Keratinocyte (primary cell): Measurements from ENCODE around the gene CYP1A1. TPM values are rescaled to one million over a fixed set of nuclear protein-coding genes. Genes with fewer than 3 reads are reported as not detected.

Experiments used
- DNase-seq: peaks from one replicate; pipeline ENCODE4 v3.0.0-alpha.2; 2011; ENCODE audit warnings: low read depth, missing footprints, low spot score
- FAIRE-seq: peaks from 2 replicates; lab custom pipeline; 2011; peaks lifted over from hg19 to GRCh38; lab: Jason Lieb, UNC
- H2AFZ ChIP-seq: 2 replicates; pipeline ENCODE4 v1.6.0; 2012; ENCODE audit warnings: low read length, control low read depth, inconsistent platforms; ENCODE audit not compliant: control insufficient read depth
- H3K27ac ChIP-seq: 2 replicates; pipeline ENCODE4 v1.5.1; 2011; ENCODE audit warnings: low read length; ENCODE audit not compliant: control insufficient read depth, insufficient read depth
- H3K27me3 ChIP-seq: 3 replicates; pipeline ENCODE4 v1.6.0; 2011; ENCODE audit warnings: low read length; ENCODE audit not compliant: control insufficient read depth, insufficient read depth; ENCODE audit errors: extremely low read depth
- H3K36me3 ChIP-seq, 2 experiments: 2 replicates in 1 of 2; 3 replicates in 1 of 2; pipeline ENCODE4 v1.5.1; 2011; ENCODE audit warnings: low read length in 2 of 2, mild to moderate bottlenecking in 1 of 2; ENCODE audit not compliant: control insufficient read depth in 2 of 2, insufficient read depth in 2 of 2; ENCODE audit errors: extremely low read depth in 1 of 2
- H3K4me1 ChIP-seq: 3 replicates; pipeline ENCODE4 v1.5.1; 2011; ENCODE audit warnings: low read length; ENCODE audit not compliant: control insufficient read depth, insufficient read depth; ENCODE audit errors: extremely low read depth
- H3K4me2 ChIP-seq: 3 replicates; pipeline ENCODE4 v1.6.0; 2011; ENCODE audit warnings: low read depth, low read length; ENCODE audit not compliant: control insufficient read depth, insufficient read depth; ENCODE audit errors: extremely low read depth
- H3K4me3 ChIP-seq, 3 experiments: fragments of 200-600 bp in 1 of 3; sonication (generic) in 1 of 3; 2 replicates in 2 of 3; 3 replicates in 1 of 3; pipeline ENCODE4 v1.5.1; 2011 to 2016; ENCODE audit warnings: low read length in 3 of 3, mild to moderate bottlenecking in 3 of 3, control low read depth in 2 of 3, inconsistent platforms in 1 of 3, low read depth in 1 of 3, mixed read lengths in 1 of 3, mixed run types in 1 of 3, moderate library complexity in 1 of 3; ENCODE audit not compliant: control insufficient read depth in 2 of 3, insufficient read depth in 2 of 3; ENCODE audit errors: extremely low read depth in 1 of 3
- H3K79me2 ChIP-seq: 2 replicates; pipeline ENCODE4 v1.6.0; 2012; ENCODE audit warnings: low read length; ENCODE audit not compliant: control insufficient read depth, insufficient read depth
- H3K9ac ChIP-seq: 3 replicates; pipeline ENCODE4 v1.6.0; 2011; ENCODE audit warnings: low read length; ENCODE audit not compliant: control insufficient read depth, insufficient read depth; ENCODE audit errors: extremely low read depth
- H3K9me1 ChIP-seq: 3 replicates; pipeline ENCODE4 v1.6.0; 2011; ENCODE audit warnings: low read length; ENCODE audit not compliant: control insufficient read depth, insufficient read depth; ENCODE audit errors: extremely low read depth
- H3K9me3 ChIP-seq: 2 replicates; pipeline ENCODE4 v1.5.1; 2012; ENCODE audit warnings: low read depth, low read length; ENCODE audit not compliant: control insufficient read depth
- H4K20me1 ChIP-seq: 3 replicates; pipeline ENCODE4 v1.6.0; 2011; ENCODE audit warnings: low read length; ENCODE audit not compliant: control insufficient read depth, insufficient read depth; ENCODE audit errors: extremely low read depth
- CTCF ChIP-seq, 3 experiments: IDR thresholded peaks in 1 of 3; conservative IDR thresholded peaks in 1 of 3; optimal IDR thresholded peaks in 1 of 3; 2 replicates in 2 of 3; 3 replicates in 1 of 3; pipeline versions ENCODE3 to v1.5.1; 2011; ENCODE audit warnings: low read length in 3 of 3, mild to moderate bottlenecking in 3 of 3, moderate library complexity in 2 of 3, control low read depth in 1 of 3, inconsistent platforms in 1 of 3; ENCODE audit not compliant: insufficient read depth in 2 of 3; ENCODE audit errors: extremely low read depth in 1 of 3
- EZH2 ChIP-seq: IDR thresholded peaks from one replicate; pipeline ENCODE4 v1.6.1; 2012; ENCODE audit warnings: inconsistent platforms, mild to moderate bottlenecking, low read length, moderate library complexity
- dilution Hi-C: fragments of 300-500 bp; cut with MboI; formaldehyde crosslinking; loops from one replicate; pipeline ENCODE4 v1.7.0; 2020; ENCODE audit warnings: low sequenced_read_pairs; ENCODE audit not compliant: extremely low pct_ligation_motif_present
- polyA plus RNA-seq, 5 experiments: library from polyadenylated mRNA; depleted of rRNA in 3 of 5; stranded (reverse) in 3 of 5; stranded (forward) in 1 of 5; unstranded in 1 of 5; fragments of >200 nt; gene quantifications; 1 replicate in 1 of 5; 2 replicates in 3 of 5; 3 replicates in 1 of 5; pipeline versions ENCODE4 v1.2.1 to v1.2.3, GENCODE V29; 2011 to 2012; ENCODE audit warnings: missing spikeins in 2 of 5, low read depth in 1 of 5, low replicate concordance in 1 of 5

Gene CYP1A1
- polyA plus RNA-seq, 1 donor (not counting 4 experiments of a cell fraction or from before 2014, with no cell fraction given), result 4.8 TPM

DNA sequence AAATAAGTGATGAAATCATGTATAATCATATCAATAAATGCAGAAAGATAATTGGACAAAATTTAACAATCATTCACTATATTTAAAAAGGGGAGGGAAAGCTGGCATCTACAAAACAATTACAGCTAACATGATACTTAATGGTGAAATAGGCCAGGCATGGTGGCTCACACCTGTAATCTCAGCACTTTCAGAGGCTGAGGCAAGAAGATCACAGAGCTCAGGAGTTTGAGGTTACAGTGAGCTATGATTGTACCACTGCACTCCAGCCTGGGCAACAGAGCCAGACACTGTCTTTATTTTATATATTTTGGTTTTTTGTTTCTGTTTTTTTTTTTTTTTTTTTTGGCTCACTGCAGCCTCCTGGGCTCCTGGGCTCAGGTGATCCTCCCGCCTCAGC lies 41.6 kb downstream of the CYP1A1 start:
- Histone ChIP-seq H4K20me1 (no peaks in the 10 kb centered on the region), H3K79me2 (peaks cover 21% of the 10 kb centered on the region), H3K4me1 (no peaks in the 10 kb centered on the region), H2AFZ (no peak overlapping the region), H3K9me3 (no peaks in the 10 kb centered on the region), H3K36me3 (peaks cover 0 to 3% of the 10 kb centered on the region in 2 experiments), H3K4me3 (no peak overlapping the region), H3K4me2 (no peak overlapping the region), H3K9me1 (no peaks in the 10 kb centered on the region), H3K9ac (no peak overlapping the region), H3K27ac (no peak overlapping the region), H3K27me3 (no peaks in the 10 kb centered on the region)
- dilution Hi-C loops, result no loop called here
- TF ChIP-seq EZH2, result no peak
- TF ChIP-seq CTCF (optimal IDR thresholded peaks at IDR 0.05 in 1 of 3, IDR thresholded peaks at IDR 0.05 in 1 of 3, conservative IDR thresholded peaks at IDR 0.05 in 1 of 3; ENCODE audit: extremely low read depth in 1 of 3, insufficient read depth in 2 of 3, low read length in 3 of 3), result no peak
- DNase-seq (no peak), FAIRE-seq (no peak)

DNA sequence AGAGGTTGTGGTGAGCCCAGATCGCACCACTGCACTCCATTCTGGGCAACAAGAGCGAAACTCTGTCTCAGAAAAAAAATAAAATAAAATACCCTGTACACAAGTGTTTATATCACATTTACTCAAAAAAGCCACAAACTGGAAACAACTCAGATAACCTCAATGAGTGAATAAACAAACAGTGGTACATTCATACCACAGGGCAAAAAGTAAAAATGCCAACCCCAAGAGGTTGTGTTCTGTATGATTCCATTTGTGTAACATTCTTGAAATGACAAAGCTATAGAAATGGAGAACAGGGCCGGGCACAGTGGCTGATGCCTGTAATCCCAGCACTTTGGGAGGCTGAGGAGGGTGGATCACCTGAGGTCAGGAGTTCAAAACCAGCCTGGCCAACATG lies 42.4 kb downstream of the CYP1A1 start:
- no peak for TF ChIP-seq CTCF (optimal IDR thresholded peaks at IDR 0.05 in 1 of 3, IDR thresholded peaks at IDR 0.05 in 1 of 3, conservative IDR thresholded peaks at IDR 0.05 in 1 of 3; ENCODE audit: extremely low read depth in 1 of 3, insufficient read depth in 2 of 3, low read length in 3 of 3)
- TF ChIP-seq EZH2, result no peak
- no peak for DNase-seq
- H4K20me1 ChIP-seq, result no peaks in the 10 kb centered on the region
- H3K4me1 ChIP-seq, result no peaks in the 10 kb centered on the region
- peaks cover 25% of the 10 kb centered on the region for H3K79me2 ChIP-seq
- no peak overlapping the region for H2AFZ ChIP-seq
- no peaks in the 10 kb centered on the region for H3K27me3 ChIP-seq
- H3K9me3 ChIP-seq, result no peaks in the 10 kb centered on the region
- dilution Hi-C loops, result no loop called here
- no peak overlapping the region for H3K27ac ChIP-seq
- no peak overlapping the region for H3K9ac ChIP-seq
- H3K36me3 ChIP-seq, result peaks cover 0 to 3% of the 10 kb centered on the region in 2 experiments
- H3K9me1 ChIP-seq, result no peaks in the 10 kb centered on the region
- no peak overlapping the region for H3K4me3 ChIP-seq
- no peak for FAIRE-seq
- no peak overlapping the region for H3K4me2 ChIP-seq
